Activated CD4-positive, CD25-positive, alpha-beta regulatory T cell (primary cell): ENCODE results near the gene CRIP1.

ENCODE experiments used
- DNase-seq, 4 experiments: peaks; one replicate each; lab custom pipeline; 2025; lab: John Stamatoyannopoulos, UW

Gene CRIP1

DNA sequence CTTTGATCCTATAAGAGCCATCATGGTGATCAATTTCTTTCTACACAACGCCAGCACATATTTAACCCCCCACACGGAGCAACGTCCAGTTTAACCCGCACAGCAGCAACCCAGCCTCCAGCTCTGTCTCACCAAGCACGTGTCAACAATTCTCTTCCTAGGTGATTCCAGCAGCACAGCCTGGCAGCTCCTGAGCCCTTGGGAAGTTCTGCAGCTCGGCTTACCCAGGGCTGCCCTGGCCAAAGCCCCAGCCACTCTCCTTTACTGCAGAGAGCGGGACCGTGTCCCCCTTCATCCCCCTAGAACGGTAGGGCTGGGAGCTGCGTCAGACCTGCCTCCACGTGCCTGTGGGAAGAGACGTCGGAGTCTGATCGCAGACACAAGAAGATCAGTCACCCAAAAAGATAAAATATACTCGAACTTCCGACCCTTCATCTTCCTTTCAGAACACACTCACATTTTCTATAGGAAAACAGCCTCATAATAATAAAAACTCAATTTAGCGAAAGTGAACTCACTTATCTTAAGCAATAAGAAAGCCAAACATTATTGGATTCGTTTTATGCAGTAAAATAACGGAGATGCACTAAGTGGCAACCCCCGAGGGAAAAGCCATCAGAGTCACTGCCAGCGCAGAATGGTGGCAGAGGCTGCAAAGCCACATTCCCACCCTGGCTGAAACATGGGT lies 47.3 kb downstream of the CRIP1 start:
- DNase-seq = no peak

DNA sequence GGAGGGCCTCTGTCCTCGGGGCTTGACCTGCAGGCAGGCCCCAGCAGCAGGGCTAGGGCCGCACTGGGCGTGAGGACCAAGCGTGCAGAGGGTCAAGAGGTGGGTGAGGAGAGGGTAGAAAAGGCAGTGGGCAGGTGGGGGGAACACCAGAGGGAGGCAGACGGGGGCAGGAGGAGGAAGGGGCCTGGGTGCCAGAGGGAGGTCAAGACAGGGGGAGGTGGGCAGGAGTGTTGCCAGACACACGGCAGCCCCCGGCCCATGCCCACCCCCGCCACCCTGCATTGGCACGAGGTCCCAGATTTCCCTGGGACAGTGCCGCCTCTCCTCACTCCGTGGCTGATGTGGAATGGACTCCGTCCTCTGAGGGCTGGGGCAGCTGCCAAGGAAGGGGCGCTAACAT lies 47.9 kb downstream of the CRIP1 start:
- DNase-seq = no peak

DNA sequence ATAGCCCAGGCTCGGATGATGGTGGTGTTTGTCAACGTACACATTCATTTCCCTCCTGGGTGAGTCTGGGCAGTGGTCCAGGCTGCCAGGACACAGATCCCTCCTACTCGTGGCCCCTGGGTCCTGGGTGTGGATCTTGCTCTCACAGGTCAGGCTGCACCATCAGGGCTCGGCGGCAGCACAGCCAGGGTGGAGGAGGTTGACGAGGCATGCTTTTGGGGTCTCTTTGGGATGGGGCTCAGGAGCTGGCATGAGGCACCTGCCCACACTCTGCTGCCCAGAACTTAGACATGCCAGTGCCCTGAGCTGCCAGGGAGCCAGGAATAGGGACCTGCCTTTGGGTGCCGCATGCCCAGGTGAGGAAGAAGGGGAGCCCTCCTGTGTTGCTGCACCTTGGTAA lies 49.4 kb downstream of the CRIP1 start:
- DNase-seq = no peak

DNA sequence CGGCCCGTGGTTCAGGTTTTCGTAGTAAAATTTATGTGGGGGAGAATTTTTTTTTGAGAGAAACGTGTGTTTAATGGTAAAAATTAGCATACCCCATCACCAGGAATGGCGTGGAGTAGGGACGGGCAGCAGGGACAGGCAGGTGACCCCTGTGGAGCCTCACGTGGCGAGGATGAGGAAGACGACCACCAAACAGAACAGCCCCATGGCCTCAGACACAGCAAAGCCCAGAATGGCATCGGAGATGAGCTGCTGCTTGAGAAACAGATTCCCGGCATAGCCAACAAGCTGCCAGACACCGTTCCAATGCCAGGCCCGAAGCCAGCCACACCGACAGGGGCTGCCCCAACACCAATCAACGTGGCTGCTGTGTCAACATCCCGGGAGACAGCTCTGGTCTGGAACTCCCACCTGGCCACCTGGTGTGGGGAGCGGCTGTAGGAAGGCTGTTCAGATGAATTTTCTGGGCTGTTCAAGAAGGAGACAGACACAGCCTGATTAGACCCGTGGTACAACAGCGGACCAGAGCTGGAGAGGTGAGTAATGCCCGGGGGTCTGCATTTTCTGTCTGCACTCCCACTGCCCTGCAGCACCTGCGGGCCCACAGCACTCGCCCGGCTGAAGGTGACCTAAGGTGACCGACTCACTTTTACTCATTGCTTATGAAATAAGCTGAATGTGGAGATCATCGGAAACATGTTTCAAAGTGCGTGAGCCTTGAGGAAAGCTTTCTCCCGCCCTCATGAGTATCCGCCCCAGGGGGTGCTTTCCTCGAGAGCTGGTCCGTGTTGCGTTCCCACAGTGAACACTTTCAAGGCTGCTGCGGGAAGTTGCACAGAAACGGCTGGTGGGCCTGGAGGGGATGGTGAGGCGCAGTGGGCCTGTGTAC lies 50.2 kb downstream of the CRIP1 start:
- no peak for DNase-seq

DNA sequence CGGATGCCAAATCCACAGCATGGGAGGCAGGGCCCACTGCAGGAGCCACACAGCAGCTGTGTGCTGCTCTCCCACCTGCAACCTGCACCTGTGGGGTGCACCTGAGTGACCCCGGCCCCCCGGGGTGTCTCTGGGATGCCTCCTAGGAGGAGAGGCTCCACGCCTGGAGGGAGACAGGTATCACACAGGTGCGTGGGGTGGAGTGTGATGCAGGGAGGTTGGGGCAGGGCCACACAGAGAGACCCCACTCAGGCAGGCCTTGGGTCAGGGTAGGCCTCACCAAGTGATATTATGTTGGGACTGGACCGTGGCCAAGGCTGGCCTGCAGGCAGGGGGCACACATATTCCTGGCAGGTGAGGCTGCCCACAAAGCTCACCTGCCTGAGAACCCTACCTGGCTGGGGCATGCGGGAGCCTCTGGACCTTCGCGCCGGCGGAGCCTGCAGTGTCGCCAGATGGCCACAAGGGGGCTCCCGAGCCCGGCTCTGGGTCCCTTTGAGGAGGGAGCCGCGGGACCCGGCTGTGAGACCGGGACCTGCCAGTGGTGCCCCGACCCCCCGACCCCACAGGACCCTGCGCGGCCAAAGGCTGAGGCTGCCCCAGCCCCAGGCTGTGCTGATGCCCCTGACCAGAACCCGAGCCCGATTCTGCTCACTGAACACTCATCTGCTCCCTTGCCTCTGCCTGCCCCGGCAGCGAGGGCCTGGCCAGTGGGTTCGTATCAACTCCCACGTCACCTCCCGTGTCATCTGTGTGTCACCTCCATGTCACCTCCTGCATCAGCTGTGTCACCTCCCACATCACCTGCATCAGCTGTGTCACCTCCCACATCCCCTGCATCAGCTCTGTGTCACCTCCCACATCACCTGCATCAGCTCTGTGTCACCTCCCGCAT lies 51.1 kb downstream of the CRIP1 start:
- DNase-seq = peak in 3 of 4 experiments; percentile 44 to 70 (median 60)
